GM19397 (cell line): ENCODE data around the gene TTLL9.
"Not testable (repeated sequence)": the region's sequence is repeated elsewhere in the genome, so short reads cannot be mapped to it uniquely, and the experiment has no call there.

Experiments
- ATAC-seq: cut with Tn5 transposase; IDR thresholded peaks from one replicate; pipeline ENCODE4 v1.9.1; 2021; ENCODE audit warnings: mild to moderate bottlenecking, moderate library complexity; ENCODE audit not compliant: unreplicated experiment

Gene TTLL9

DNA sequence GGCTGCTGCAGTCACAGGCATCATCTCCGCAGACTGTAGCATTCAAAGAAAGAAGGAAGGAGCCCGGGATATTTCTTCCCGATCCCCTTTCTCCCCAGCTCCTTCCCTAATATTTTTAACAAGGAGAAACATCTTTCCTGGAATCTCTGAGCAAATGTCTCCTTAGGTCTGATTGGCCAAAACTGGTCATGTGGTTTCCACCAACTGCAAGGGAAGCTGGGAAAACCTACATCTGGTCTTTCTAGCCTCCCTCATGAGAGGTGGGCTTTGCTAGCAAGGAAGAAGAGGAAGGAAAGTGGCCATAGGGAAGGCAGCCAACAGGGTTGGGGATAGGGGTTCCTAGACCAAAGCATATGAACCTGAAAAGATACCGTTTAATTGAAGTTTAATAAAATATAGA lies 46.3 kb downstream of the TTLL9 start:
- ATAC-seq: no peak

DNA sequence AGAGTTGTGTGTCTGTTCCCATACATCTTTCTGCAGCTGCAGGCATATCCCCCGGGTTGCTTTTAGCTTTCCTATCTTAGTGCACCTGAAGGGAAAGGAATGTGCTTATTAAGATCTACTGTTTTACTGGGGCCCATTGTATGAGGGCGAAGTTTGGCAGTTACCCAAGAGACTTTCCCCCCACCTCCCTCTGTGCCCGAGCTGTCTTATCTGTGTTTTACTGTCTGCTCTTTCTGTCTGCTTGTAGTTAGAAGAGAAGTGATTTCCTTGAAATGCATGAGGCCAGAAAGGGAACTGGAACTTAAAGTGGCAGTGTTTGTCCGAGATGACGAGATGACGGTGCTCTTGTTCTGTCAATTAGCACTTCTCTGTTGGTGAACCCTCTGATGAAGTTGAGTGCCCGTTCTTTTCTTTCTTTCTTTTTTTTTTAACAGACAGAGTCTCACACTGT lies 47.6 kb downstream of the TTLL9 start:
- not testable (repeated sequence) for ATAC-seq

DNA sequence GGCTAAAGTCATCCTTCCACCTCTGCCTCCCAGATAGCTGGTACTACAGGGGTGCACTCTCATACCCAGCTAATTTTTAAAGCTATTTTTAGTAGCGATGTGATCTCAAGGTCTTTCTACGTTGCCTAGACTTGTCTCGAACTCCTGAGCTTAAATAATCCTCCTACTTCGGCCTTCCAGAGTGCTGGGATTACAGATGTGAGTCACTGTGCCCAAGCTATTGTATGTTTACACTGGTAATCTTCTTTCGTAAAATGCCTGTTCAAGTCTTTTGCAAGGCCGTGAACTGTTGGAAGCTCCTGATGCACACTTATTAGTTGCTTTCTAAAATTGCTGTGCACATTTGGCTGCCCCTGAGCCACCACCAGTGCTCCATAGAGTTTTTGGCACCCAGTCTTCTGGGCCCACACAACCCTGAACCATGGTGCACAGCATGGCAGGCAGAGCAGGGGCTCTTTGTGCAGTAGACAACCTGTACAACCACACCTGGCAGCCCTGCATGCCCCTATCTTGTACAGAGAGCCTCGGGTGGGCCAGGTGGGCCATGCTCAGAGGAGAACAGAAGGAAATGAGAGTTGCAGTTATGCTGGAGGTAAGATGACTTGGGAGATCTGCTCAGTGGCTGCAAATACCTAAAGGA lies 48.2 kb downstream of the TTLL9 start:
- ATAC-seq: no peak

DNA sequence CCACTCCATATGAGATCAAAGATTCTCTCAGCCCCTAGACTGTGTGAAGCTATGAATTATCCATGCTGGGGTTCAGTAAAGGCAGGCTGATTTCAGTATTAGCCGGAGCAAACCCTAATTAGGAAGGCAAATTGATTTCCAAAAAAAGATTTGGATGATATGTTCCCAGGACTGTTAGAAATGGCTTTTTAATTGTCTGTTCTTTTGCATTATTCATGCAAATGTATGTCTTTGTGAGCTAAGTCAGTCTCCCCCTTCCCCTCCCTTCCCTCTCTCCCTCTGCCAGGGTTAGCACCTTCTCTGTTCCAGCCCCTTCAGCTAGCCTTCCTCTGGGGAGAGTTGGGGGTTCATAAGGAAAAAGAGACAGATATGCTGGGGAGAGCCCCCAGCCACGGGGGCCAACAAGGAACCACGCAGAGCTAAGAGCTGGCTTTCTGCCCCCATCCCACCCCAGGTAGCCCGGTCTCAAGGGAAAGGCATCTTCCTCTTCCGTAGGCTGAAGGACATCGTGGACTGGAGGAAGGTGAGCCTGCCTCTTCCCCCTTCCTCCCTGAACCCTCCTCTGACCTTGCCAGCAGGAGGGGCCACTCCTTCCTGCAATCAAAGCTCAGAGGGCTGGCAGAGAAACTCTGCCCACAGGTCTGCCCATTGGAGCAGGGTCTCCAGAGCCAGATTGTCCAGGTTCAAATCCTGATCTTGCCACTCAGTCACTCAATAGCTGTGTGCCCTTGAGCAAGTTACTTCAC lies 49.1 kb downstream of the TTLL9 start:
- no peak for ATAC-seq

DNA sequence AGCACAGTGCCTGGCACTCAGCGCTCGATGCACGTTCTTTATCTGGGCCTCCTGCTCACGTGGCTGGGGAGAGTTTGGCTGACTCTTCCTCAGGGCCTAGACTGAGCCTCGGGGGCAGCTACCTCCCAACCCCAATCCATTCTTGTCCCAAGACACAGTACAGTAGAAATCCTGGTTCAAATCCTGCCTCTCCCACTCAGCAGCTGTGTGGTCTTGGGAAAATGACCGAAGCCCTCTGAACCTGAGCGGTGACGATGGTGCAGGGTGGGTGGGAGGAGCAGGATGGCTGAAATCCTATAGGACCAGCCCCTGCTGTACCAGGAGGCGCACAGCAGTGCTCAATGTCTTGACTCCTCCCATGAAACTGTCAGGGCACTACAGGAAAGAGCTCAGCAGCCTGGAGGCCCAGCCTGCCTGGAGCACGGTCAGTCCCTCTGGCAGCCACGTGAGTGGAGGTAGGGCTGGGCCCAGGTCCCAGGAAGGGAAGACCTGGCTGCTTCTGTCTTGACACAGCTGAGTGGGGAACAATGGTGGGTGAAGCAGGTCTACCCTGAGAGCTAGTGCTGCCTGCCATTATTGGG lies 49.9 kb downstream of the TTLL9 start:
- no peak for ATAC-seq

DNA sequence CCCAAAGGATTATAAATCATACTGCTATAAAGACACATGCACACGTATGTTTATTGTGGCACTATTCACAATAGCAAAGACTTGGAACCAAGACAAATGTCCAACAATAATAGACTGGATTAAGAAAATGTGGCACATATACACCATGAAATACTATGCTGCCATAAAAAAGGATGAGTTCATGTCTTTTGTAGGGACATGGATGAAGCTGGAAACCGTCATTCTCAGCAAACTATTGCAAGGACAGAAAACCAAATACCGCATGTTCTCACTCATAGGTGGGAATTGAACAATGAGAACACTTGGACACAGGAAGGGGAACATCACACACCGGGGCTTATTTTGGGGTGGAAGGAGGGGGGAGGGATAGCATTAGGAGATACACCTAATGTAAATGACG lies 51.0 kb downstream of the TTLL9 start:
- not testable (repeated sequence) for ATAC-seq

DNA sequence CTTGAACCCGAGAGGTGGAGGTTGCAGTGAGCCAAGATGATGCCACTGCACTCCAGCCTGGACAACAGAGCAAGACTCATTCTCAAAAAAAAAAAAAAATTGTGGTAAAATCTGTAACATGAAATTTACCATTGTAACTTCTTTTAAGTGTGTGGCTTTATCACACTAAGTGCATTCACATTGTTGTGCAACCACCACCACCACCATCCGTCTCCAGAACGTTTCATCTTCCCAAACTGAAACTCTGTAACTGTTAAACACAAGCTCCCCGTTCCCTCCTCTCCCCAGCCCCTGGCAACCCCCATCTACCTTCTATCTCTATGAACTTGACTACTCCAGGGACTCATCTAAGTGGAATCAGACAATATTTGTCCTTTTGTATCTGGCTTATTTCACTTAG lies 51.7 kb downstream of the TTLL9 start:
- ATAC-seq: no peak

DNA sequence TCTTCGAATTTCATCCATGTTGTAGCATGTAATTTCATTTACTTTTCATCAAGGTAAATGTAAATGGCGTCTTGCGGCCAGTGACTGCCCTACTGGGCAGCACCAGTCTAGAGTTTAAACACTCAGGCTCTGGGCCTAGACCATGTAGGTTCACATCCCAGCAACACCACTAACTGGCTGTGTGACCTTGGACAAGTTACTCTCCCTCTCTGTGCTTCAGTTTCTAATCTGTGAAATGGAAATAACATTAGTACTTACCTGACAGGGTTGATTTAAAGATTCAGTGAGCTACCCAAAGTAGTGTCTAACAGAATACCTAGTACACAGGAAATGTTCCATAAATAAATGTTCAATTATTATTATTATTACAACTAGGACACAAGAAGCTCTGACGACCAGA lies 52.2 kb downstream of the TTLL9 start:
- ATAC-seq: no peak

DNA sequence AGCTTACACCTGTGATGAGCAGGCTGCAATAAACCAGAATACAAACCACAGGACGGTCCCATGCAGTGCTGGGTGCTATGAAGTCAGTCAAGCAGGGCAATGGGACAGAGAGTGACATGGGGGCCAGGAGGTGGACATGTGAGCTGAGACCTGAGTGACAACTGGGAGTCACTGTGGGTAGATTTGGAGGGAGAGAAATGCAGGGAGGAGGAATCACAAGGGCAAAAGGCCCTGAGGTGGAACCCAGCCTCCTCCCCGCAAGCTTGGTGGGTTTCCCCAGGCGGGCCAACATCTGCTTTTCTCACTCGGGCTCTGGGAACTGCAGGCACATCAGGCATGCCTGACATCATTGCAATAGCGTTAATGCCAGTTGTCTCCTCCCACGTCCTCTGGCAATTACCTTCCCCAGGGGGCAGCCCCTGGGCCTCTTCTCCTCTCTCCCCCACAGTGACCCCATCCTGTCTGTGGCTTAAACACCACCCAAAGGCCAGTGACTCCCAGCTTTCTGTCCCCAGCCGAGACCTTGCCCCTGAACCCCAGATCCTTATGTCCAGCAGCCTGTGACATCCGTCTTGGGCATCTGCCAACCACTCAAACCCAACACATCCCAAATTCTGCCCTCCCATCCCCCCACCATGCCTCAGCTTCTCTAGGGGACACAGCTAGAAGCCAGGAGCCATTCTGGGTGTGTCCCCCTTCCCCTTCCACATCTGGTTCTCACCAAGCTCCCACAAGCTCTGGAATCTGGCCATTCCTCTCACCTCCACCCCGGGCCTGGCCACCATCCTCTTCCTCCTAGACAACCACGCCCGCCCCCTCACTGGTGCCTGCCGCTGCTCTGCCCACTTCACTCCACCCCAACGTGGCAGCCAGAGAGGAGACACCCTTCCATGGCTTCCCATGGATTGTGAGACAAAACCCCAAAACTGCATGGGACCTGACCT lies 53.2 kb downstream of the TTLL9 start:
- peak; percentile 71 for ATAC-seq

DNA sequence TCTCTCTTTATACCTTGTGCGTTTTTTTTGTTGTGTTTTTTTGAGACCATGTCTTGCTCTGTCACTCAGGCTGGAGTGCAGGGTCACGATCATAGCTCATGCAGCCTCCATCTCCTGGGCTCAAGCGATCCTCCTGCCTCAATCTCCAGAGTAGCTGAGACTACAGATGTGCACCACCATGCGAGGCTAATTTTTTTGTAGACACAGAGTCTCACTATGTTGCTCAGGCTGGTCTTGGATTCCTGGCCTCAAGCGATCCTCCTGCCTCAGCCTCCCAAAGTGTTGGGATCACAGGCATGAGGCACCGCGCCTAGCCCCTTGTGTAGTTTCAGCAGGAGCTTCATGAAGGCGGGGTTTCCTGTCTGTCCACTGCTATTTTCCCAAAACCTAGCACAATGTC lies 54.1 kb downstream of the TTLL9 start:
- no peak for ATAC-seq

DNA sequence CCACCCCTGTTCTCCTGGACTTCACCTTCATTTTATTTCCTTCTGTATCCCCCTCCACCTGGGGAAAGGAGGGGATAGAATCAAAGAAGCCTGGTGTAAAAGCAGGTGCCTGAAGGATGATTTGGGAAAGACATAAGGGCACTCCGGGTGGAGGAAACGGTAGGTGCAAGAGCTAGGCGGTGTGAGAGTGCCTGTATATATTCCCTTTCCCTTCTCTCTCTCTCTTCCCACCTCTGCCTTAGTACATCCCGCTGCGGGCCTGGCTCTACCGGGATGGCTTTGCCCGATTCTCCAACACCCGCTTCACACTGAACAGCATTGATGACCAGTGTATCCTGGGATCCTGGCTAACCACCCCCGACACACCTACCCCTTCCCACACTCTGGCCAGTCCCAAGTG lies 55.2 kb downstream of the TTLL9 start:
- ATAC-seq: no peak

DNA sequence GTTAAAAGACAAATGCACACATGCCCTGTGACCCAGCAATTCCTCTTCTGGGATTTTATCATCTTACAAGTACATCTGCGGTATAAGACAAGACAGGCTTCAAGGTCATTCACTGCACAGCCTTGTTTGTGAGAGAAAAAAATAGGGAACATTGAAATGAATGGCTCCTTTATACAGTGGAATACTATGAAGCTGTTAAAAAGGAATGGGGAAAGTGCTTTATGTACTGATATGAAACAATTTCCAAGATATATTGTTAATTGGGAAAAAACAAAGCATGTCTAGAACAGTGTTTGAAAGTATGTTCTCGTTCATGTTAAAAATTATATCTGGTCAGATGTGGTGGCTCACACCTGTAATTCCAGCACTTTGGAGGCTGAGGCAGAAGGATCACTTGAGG lies 56.1 kb downstream of the TTLL9 start:
- no peak for ATAC-seq

DNA sequence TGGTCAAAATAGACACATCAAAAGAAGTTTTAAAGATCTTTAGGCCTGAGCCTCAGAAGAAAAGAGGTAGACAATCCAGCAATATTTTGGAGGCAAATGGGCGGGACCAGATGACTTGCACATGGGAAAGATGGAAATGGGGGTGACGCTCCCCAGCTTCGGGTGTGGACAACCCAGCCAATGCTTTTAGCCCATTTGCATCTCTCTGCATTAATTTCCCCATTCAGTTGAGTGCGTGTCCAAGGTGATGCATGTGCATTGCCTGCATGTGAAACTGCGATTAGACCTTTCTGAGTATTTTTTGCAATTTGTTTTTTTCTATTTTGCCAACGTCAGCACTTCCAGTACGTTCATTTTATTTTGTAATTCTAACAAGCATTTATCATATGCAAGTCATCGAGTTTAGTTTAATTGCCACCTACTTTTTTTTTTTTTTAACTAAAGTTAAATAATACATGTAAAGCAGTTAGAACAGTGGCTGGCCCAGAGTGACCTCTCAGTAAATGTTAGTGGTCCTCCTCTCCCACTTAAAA lies 57.3 kb downstream of the TTLL9 start:
- ATAC-seq: no peak

DNA sequence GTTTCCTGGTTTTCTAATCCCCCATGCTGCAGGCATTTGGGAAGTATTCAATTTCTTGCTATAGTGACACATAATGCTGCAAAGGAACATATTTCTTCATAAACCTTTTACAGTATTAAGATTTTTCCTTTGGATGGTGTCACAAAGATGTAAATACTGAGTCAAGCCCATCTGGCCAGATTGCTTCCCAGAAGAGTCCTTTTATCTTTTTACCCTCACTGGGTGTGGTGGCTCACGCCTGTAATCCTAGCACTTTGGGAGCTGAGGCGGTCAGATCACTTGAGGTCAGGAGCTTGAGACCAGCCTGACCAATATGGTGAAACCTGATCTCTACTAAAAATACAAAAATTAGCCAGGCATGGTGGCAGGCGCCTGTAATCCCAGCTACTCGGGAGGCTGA lies 59.2 kb downstream of the TTLL9 start:
- ATAC-seq: not testable (repeated sequence)

DNA sequence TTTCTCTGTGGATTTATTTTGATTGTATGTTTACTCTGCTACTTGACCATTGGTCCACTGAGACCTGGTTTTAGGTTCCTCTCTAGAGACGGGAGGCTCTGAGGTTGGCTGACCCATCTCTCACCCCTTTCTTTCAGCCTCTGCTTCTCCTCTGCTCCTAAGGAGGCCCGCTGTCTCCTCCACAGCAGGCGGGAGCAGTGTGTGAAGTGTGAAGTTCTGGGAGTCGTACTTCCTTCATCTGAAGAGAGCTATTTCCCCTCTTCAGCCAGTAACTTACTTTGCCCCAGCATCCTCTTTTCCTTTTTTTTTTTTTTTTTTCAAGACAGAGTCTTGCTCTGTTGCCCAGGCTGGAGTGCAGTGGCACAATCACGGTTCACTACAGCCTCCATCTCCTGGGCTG lies 60.3 kb downstream of the TTLL9 start:
- ATAC-seq: no peak

DNA sequence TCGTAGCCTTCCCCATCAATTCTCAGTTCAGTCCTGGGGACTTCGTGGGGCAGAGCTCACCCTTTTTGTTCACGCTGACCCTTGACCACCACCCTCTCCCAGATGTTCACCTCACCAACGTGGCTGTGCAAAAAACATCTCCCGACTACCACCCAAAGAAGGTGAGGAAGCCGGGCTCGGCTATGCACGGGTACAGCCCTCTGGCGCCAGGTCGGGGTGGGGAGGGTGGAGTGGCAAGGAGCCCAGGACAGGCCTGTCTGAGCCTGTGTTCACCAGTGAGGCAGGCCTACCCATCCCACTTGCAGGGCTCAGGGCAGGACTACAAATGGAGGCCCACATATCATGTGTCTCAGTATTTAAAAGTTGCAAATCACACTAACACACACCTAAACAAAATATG lies 63.3 kb downstream of the TTLL9 start:
- no peak for ATAC-seq

DNA sequence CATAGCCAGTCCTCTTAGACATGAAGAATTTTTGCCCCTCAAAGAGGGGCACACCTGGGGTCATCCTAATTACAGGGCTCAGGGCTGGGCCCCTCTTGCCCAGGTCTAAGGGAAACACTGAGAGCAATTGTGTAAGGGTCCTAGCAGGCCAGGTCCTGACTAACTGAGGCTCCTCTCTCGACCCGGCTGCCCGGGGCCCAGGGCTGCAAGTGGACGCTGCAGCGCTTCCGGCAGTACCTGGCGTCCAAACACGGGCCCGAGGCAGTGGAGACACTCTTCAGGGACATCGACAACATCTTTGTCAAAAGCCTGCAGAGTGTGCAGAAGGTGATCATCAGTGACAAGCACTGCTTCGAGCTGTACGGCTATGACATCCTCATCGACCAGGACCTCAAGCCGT lies 64.1 kb downstream of the TTLL9 start:
- ATAC-seq: no peak

DNA sequence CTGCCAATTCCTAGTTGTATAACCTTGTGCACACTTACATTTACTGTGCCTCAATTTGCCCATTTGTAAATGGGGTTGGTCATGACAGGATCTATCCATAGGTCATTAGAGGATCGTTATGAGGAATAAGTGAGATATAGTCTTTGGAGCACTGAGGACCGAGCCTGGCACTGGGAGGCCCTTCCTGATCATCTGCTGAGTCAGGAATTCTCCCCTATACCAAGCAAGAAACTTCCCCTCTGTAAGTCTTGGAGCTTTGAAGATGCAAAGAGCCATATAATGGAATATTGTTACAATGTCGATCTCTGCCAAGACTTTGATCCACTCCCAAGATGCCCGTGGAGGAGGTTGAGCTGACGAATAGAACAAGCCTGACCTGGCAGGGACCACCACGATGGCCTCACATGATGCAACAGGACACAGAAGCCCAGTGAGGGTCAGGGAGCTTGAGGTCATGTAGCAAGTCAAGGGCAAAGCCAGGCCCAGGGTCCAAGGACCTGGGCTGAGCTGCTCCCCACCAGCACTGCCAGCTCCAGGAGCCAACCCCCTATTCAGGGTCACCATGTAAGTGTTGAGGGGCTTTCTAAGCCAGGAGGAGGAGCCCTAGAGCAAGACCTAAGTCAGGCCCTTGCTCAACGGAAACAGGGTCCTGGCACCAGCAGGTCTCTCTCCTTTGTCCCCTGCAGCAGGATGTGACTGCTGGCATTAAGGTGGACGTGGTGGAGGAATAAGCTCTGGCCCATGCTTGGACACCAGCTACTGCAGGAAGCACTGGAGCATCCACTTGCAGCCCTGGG lies 64.7 kb downstream of the TTLL9 start:
- no peak for ATAC-seq

DNA sequence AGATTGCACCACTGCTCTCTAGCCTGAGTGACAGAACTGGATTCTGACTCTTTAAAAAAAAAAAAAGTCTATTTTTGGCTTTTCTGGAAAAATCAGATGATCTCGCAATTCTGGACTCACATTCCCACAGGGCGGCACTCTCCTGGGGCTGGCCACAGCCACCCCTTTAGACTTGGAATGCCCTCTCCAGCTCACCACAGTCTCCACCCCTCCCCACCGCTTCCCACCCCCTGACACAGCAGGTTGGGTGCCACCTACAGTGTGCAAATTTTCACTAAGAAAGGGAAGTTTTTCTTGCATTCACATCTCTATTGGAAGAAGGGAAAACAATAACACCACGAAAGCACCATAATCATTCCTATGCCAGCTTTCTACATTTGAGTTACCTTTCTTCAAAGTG lies 66.0 kb downstream of the TTLL9 start:
- no peak for ATAC-seq

DNA sequence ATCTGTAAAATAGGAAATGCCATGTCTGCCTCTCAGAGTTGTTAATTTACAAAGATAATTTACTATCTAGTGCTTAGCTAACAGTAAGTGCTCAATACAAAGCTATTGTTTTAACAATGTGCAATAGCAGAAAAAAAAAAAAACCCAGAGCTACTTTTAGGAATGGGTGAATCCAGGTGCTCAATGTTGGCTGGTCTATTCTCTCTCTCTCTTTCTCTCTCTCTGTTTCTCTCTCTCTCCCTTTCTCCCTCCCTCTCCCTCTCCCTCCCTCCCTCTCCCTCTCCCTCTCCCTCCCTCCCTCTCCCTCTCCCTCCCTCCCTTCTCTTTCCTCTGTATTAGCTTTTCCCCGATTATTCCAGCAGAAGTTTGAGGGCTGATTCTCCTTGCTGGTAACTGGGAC lies 67.4 kb downstream of the TTLL9 start:
- no peak for ATAC-seq
